ENCODE measurements around the gene PRKN.

- TF ChIP-seq, protein P1, sequence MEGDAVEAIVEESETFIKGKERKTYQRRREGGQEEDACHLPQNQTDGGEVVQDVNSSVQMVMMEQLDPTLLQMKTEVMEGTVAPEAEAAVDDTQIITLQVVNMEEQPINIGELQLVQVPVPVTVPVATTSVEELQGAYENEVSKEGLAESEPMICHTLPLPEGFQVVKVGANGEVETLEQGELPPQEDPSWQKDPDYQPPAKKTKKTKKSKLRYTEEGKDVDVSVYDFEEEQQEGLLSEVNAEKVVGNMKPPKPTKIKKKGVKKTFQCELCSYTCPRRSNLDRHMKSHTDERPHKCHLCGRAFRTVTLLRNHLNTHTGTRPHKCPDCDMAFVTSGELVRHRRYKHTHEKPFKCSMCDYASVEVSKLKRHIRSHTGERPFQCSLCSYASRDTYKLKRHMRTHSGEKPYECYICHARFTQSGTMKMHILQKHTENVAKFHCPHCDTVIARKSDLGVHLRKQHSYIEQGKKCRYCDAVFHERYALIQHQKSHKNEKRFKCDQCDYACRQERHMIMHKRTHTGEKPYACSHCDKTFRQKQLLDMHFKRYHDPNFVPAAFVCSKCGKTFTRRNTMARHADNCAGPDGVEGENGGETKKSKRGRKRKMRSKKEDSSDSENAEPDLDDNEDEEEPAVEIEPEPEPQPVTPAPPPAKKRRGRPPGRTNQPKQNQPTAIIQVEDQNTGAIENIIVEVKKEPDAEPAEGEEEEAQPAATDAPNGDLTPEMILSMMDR (IDR thresholded peaks at IDR 0.05), result no peak
- TF ChIP-seq POLR2A (IDR thresholded peaks at IDR 0.05), result no peak
Observed at GRCh38 chr6:161354276-161354840, 1373.2 kb downstream of the PRKN start.
